CD4-positive, alpha-beta T cell treated with Interleukin-6 at 100 ng/mL for 8 hours (primary cell): ENCODE measurements around the gene CALCOCO1.
A peak's percentile ranks its signal among the peaks of the same experiment; 100 is the strongest.
"Not testable (repeated sequence)": the region's sequence is repeated elsewhere in the genome, so short reads cannot be mapped to it uniquely, and the experiment has no call there.

Source experiments
- DNase-seq: peaks from one replicate; pipeline ENCODE4 v3.0.0-alpha.2; 2020; ENCODE audit warnings: mixed read lengths, low spot score

Gene CALCOCO1

DNA sequence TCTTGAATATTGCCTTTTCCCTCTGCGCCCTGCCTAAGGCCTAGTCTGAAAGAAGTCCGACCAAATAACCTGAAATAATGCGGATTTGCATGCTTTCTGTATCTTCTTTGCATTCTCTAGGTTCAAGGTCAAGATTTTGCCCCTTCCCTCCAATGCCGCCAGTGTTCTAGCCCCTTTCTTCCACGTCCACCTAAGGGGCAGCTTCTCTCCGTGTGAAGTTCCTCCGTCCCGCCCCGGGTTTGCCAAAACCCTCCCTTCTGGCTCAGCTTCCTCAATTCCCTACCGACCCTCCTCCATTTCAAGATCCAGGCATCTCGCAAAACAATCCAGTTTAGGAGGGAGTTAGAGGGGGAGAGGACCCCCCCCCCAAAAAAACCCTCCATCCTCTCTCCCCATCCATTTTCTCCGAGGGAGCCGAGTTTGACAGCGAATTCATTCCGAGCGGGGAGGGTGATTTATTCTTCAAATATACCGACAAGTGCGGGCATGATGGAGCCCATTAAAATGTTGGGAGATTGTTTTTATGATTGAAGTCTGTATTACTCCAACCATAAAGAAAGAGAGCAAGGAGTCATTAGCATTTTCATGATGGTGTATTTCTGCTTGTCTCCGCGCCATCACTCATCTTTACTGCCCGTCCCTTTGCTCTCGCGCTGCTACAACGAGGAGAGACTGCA is 30.5 kb downstream of the CALCOCO1 start:
- DNase-seq, result no peak

DNA sequence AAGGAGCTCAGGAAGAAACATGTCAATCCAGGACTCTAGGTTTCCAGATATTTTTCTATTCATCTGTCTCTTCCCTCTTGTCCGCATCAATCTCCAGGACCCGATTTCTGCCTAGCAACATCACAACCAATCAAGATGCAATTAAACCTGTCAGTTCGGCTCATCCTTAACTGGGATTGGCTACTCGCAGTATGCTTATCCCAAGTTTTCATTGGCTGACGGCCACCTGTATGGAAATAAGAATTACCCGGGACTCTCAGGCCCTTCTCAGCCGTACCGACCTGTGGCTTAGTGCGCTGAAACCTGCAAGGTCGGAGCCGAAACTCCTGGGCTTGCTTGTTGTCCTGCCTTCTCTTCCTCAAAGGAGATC is 31.0 kb downstream of the CALCOCO1 start:
- no peak for DNase-seq

DNA sequence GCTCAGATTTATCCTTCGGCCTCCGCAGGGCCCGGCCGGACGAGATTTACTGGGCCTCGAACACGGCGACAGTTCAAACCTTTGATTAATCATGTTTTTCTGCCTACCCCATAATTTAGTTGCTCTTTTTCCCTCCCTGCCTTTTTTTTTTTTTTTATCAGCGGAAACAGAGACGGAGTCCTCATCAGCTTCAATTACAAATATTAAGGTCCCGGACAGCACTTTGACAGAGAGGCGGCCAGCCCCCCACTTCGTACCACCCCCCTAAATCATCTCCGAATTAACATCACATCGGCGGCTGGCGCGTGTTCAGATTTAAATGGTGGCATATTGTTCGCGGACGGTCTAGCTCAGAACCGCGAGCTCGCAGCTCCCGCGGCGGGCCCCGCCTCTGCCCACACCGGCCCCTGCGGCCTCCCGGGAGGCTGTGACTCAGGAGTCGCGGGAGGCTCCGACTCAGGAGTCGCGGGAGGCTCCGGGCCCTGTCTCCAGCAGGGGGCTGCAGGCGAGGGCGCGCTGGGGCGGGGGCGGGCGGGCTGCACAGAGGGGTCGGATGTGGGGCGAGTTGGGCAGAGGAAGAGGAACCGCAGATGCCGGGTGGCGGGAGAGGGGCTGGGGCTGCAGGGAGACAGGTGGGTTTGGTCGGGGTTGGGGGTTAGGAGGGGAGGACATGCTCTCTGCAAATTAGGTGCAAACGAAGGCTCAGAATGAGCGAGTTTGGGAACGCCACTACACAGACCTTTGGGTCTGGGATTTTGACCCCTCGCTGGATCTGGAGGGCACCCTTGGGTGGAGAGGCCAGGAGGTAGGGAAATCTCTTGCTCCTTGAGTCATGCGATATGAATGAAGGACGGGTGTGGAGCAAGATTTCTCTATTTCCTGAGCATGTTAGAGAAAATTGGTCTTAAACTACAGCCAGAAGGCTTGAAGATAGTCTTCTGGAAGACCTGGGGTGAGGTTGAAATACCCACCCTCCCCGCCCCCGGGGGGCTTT is 31.8 kb downstream of the CALCOCO1 start:
- peak; percentile 7 for DNase-seq

DNA sequence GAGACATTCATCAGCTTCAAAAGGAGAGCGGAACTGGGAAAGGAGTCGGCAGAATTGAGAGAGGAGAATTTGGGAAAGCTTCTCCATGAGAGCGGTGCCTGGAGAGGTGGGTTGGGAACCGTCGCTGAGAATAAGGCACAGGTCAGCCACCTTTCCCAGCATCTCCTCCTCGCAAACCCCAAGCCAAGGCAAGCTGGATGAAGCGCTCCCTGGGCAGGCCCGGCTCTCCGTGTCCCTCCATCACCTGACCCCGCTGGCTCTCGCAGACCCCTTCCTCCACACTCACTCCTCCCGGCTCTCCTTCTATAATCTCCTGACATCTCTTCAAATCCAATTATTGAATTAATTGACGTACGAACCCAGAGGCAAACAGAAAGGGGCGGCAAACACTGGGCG is 32.5 kb downstream of the CALCOCO1 start:
- DNase-seq, result no peak

DNA sequence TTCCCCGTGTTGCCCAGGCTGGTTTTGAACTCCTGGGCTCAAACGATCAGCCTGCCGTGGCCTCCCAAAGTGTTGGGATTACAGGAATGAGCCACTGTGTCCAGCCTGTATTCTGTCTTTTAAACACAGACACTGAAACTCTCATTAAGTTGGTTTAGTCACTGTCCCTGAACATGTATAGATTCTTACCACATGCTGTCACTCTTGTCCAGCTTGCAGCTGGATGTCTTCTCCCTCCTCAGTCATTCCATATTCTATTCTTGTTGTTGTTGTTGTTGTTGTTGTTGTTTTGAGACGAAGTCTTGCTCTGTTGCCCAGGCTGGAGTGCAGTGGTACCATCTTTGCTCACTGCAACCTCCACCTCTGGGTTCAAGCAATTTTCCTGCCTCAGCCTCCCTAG is 39.1 kb downstream of the CALCOCO1 start:
- DNase-seq, result no peak

DNA sequence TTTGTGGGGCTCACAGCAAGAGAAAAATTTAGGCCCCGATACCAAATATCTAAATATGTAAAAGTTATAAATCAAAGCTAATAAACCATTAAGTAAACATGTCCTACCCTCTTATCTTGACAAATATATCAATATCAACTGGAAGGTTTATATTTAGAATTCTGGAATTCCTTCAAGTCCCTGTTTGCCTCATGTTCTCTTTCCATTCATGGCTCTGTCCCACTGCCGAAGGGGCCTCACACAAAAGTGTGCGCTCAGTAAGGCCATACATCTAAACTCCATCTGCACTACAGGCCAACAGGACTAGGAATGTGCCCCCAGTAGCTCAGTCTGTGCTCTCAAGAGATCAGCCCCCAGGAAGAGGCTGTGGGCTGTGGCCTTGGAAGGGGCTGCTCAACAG is 40.8 kb downstream of the CALCOCO1 start:
- no peak for DNase-seq

DNA sequence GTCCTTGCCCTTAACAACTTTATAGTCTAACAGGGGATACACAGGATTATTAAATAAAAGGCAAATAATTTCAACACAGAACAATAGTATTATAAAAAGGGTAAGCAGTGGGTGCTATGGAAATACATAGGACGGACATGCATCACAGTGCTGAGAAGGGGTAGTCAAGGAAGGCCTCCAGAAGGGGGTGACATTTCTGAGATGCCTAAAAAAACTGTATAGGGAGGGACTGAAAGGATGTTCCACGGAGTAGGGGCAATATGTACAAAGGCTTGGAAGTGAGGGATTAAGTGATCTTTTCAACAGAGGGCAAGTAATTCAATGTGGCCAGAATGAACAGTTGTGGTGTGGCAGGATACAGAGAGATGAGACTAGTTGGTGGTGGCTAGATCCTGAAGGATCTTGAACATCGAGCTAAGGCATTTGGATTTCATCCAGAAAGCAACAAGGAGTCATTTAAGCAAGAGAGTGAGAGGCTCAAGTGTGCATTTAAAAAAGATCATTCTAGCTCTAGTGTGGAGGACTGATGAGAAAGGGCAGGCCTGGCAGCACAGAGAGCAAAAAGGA is 42.5 kb downstream of the CALCOCO1 start:
- no peak for DNase-seq

DNA sequence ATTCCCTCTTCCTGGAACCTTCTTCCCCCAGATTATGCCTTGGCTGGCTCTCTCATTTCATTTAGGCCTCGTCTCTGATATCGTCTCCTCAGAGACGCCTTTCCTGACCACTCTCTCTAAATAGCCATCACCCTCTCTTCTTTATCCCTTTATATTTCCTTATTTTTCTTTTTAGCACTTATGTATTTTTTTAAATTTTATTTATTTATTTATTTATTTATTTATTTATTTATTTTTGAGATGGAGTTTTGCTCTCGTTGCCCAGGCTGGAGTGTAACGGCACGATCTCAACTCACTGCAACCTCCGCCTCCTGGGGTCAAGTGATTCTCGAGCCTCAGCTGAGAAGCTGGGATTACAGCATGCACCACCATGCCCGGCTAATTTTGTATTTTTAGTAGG is 43.3 kb downstream of the CALCOCO1 start:
- DNase-seq, result no peak

DNA sequence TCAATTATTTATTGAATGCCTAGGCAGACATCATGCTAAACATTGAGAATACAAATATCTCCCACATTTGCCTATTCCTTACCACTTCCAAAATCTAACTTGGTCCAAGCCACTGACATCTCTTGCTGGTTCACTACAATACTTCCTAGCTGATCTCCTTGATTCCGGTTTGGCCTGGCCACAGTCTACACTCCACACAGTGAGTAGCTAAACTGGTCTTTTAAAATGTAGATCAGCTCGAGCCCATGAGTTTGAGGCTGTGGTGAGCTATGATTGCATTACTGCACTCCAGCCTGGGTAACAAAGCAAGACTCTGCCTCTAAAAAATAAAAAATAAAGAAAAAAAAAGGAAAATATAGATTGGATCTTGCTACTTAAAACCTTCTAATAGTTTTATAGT is 43.8 kb downstream of the CALCOCO1 start:
- no peak for DNase-seq

DNA sequence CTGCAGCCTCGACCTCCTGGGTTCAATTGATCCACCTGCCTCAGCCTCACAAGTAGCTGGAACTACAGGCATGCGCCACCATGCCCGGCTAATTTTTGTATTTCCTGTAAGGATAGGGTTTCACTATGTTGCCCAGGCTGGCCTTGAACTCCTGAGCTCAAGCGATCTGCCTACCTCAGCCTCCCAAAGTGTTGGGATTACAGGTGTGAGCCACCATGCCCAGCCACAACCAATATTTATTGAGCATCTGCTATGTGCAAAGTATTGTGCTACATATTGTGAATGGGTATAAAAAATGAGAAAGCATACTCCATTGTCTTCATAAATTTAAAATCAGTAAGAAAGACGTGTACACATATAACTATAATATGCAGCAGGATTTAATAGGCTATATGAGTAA is 47.2 kb downstream of the CALCOCO1 start:
- DNase-seq, result not testable (repeated sequence)

DNA sequence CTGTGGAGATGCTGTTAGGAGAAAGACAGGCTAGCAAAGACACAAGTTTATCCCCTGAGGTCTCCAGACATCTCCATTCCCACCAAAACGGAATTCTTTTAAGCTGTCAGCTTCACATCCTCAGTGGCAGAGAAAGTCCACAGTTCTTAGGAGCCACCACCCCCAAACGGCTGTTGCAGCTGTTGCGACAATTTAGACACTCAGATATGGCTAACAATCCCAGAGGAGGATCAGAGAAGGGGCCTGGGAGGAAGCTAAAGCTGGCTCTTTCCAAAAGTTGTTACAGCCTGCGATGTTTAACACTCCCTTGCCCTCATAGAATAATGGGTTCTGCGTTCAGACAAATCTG is 49.5 kb downstream of the CALCOCO1 start:
- no peak for DNase-seq

DNA sequence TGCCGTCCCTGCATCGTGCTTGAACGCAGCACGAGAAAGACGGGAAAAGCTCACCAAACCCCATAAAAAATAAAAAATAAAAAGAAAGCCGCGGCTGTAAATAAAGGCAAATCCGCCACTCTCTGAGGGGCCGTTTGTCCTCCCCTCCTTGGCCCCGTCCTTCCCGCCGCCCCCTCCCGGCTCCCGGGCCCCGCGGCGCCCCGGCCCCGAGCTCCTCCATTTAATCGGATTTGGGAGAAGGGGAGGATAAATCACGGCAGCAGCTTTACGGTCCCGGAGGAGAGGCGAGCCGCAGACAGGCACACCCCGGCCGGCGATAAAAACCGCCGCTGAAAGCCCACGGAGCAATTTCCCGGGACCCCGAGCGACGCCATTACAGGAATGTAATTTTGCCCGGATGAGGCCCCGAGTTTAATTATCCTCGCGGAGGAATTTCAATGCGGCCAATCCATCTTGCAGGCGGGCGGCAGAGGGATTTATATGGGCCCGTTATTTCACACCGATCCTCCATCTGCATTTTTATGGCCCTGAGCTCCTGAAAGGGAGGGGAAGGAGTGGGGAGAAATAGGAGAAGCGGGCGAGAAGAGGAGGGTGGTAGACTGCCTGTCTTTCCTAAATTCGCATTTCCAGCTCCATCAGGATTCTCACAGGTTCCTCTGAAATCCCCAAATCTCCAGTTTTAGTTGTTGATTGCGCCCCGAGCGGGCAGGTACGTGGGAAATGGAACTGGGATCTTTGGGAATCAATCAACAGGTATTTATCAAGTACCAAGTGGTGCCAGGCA is 50.0 kb downstream of the CALCOCO1 start:
- DNase-seq, result no peak

DNA sequence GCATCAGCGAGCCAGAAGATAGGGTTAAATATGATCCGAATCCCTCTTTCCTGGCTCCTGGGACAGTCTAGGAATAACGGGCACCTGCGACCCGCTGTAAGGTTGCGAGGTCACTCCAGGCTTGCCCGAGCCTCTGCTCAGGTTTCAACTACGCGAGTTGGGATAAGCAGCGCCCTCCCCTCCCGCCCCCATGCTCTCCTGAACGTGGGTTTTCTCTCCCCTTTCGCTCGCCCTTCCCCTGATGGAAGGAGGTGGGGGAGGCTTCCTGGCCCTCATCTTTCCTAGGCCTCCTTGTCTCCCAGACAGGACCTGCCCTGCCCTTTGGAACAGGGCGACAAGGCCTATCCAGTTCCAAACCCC is 50.6 kb downstream of the CALCOCO1 start:
- DNase-seq, result no peak

DNA sequence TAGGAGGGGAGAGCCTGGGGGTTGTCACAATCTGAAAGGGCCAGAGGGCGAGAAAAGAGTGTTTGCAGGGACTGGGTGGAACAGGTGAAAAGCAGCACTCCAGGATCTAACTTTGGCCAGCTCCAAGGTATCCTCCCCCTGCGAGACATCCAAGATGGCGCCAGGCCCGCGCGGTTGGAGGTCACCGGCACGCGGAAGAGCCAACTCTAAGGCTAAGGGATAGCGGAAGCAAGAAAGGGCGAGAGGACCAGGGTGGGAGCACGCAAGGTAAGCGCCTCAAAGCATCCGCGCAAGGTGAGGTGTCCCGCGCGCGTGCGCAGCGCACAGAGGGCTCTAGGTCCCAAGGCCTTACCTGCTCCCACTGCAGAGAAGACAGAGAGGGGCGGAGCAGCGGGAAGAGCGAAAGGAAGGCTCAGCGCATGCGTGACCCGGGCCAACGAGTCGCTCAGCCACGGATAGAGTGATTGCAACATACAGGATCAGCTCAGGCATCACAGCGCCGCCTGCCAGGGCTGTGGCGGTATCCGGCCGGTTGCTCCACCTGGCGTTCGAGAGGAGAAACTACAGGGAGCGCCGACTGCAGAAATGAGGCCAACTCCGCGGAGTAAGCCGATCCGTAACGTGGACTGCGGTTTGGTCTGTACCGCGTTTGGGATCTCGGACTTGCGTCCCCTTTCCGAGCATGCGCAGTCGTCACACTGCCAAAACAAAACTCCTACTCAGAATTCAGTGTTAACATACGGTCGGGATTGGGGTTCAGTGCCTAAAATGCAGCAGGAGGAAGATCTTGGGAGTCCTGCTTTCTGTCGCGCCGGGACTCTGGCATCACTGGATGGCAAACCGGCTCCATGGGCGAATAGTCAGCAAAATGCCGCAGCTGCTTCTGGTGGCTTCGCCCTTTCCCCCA is 51.3 kb downstream of the CALCOCO1 start, which contains the start of gene ATP5MC2:
Gene ATP5MC2 (minus strand): TSS at position 383 of the 907 bp plus-strand sequence. CDS start 3,469 bp downstream, outside the sequence.
- DNase-seq, result peak; percentile 98

DNA sequence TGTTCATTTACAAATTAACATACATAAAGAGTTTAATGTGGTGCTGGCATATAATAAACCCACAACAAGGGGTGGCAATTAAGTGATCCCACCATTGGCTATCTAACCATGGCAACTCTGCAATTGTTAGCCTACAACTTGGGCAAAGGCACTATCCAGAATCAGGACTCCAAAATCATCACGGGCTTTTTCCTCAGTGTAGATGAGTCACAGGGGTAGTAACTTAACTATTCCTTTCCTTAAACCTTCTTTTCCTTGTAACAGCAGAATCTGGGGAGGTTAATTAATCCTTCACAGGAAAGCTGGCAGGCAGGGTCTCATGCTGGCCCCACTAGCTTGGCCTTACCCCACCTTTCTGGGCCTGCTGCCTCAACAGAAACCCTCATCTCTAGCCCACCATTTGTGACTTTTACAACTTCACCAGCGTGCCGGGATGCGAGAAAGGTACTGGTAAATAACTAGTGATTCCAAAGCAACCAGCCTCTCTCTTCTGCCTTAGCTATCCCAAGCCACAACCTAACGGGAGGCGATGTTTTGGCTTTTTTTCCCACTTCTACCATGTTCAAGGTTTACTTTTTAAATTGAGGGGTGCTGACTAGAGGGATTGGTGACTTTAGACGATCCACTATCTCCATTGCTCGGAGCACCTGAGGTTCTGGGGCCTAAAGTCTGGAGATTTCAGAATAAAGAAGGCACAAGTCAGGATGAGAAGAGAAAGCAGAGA is 52.1 kb downstream of the CALCOCO1 start:
- DNase-seq, result no peak

DNA sequence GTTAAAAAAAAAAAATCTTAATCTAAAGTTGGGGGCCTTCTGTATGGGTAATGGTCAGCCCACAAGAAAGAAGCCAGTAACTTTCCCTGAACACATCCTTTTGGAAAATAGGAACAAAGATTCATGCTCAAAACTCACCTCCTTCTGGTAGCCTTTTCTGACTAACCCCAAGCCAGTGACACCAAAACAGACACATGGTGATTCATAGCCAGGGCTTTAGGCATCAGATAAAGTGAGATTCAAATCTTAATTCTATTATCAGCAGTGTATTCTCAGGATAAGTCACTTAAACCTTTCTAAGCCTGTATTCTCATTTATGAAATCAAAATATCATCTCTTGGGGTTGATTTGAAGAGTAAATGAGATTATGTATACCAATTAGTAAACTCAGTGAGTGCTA is 56.3 kb downstream of the CALCOCO1 start:
- DNase-seq, result no peak

DNA sequence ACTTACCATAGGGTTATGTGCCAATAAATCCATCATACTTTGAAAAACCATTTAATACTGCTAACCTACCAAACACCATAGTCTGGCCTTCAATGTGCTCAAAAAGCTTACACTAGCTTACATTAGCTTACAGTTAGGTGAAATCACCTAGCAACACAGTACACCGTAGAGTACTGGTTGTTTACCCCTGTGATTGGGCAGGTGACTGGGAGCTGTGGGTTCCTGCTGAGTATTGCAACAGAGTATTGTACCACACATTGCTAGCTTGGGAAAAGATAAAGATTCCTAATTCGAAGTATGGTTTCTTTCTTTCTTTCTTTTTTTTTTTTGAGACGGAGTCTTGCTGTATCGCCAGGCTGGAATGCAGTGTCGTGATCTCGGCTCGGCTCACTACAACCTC is 56.9 kb downstream of the CALCOCO1 start:
- no peak for DNase-seq

DNA sequence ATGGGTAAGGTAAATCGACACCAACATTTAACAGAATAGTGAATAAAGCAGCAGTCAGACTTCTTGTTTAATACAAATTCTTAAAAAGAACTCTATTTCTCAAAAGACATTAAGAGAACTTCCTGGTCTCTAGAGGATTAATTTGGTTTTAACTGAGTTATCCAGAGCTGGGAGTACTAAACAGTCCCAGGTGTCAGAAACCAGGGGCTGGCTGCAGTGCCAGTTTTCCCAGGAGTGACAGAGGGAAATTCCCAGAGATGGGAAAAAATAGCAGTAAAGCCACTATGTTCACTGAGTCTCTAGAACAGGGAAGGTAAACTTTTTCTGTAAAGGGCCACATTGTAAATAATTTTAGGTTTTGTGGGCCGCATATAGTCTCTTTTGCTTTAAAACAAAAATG is 60.2 kb downstream of the CALCOCO1 start:
- DNase-seq, result no peak

DNA sequence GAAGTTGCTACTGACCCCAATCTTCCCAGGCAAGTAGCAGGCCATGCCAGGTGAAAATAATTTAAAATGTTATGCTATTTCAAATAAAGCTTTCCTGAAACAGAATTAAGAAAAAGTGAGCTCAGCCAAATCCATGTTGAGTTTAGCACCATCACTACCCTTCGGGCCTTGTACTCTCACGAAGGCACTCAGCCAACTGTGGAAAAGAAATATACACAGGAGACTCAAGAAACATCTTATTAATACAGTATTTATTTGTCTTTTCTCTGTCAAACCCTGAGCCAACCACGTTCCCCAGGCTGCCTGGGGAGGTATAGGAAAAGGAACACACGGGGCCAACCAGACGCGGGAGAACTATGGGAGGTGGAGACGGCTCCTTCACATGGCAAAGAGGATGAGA is 62.3 kb downstream of the CALCOCO1 start:
- DNase-seq, result no peak

DNA sequence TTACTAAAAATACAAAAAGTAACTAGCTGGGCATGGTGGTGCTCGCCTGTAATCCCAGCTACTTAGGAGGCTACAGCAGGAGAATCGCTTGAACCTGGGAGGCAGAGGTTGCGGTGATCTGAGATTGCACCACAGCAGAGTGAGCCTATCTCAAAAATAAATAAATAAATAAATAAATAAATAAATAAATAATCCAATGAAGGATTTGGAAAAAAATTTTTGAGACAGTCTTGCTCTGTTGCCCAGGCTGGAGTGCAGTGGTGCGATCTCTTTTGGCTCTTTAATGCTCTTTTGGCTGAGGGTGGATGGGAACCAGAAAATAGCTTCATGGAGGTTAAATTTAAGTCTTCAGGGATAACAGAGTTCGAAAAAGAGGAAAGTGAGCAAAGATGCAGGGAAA is 63.1 kb downstream of the CALCOCO1 start:
- no peak for DNase-seq

DNA sequence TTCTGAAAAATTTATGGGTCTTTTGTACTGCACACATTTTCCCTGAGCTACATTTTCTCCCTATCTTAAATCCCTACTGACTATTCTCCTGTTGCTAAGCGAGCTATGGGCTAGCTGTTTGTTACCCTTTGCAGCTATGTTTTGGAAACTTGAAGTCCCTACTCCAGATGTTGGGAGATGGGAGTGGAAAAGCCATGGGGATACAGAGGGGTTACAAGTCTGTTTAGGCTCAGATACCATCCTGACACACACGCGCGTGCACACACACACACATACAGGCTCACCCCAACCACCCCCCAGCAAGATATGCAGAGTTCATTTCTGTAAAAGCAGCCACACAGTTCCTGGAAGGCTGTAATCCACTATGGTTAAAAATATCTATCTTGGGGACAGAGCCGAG is 67.2 kb downstream of the CALCOCO1 start:
- no peak for DNase-seq
